NCI-H2081 (cell line): ENCODE data around the gene PTCD2.
"Not testable (repeated sequence)": the region's sequence is repeated elsewhere in the genome, so short reads cannot be mapped to it uniquely, and the experiment has no call there.

ENCODE experiments used
- DNase-seq, 2 experiments: peaks; one replicate each; lab custom pipeline; 2025; lab: John Stamatoyannopoulos, UW

PTCD2 gene

GRCh38 chr5:72380492-72381274, 60.5 kb downstream of the PTCD2 start:
- no peak for DNase-seq

- no peak for DNase-seq
These were observed 63.1 kb downstream of the PTCD2 start for GRCh38 chr5:72383280-72383679.

GRCh38 chr5:72383726-72384125, 63.6 kb downstream of the PTCD2 start:
- DNase-seq: no peak

- DNase-seq: no peak
These were observed 66.5 kb downstream of the PTCD2 start for GRCh38 chr5:72386639-72387038.

- no peak for DNase-seq
These were observed 67.8 kb downstream of the PTCD2 start for GRCh38 chr5:72387985-72388384.

GRCh38 chr5:72388646-72389045, 68.5 kb downstream of the PTCD2 start:
- no peak for DNase-seq

GRCh38 chr5:72390836-72391235, 70.7 kb downstream of the PTCD2 start:
- no peak for DNase-seq

- no peak for DNase-seq
These were observed 72.2 kb downstream of the PTCD2 start for GRCh38 chr5:72392326-72392733.

GRCh38 chr5:72393052-72393451, 72.9 kb downstream of the PTCD2 start:
- DNase-seq: no peak

GRCh38 chr5:72394688-72395087, 74.5 kb downstream of the PTCD2 start:
- DNase-seq: no peak

GRCh38 chr5:72397836-72398235, 77.7 kb downstream of the PTCD2 start:
- no peak for DNase-seq

GRCh38 chr5:72400950-72401349, 80.8 kb downstream of the PTCD2 start:
- DNase-seq: no peak

- no peak for DNase-seq
These were observed 82.3 kb downstream of the PTCD2 start for GRCh38 chr5:72402381-72402890.

GRCh38 chr5:72402959-72403628, 82.9 kb downstream of the PTCD2 start:
- no peak for DNase-seq

GRCh38 chr5:72404771-72405170, 84.6 kb downstream of the PTCD2 start:
- not testable (repeated sequence) for DNase-seq

GRCh38 chr5:72407078-72407477, 86.9 kb downstream of the PTCD2 start:
- DNase-seq: no peak

GRCh38 chr5:72407541-72407940, 87.4 kb downstream of the PTCD2 start:
- DNase-seq: no peak

GRCh38 chr5:72408127-72408526, 88.0 kb downstream of the PTCD2 start:
- DNase-seq: no peak

- DNase-seq: no peak
These were observed 88.4 kb downstream of the PTCD2 start for GRCh38 chr5:72408603-72409002.

GRCh38 chr5:72410688-72411295, 90.6 kb downstream of the PTCD2 start:
- no peak for DNase-seq

- DNase-seq: no peak
These were observed 92.3 kb downstream of the PTCD2 start for GRCh38 chr5:72412283-72413055.
